ENCODE results near the gene ATP11A. TPM values are rescaled to one million over a fixed set of nuclear protein-coding genes. Genes with fewer than 3 reads are reported as not detected.

The ATP11A gene
- total RNA-seq, 2 donors from 2014 or later: 15.8 to 19.6 TPM

- no peaks in the 10 kb centered on the region for H3K36me3 ChIP-seq
- peaks cover 12% of the 10 kb centered on the region for H3K27me3 ChIP-seq
- H3K4me3 ChIP-seq: no peak overlapping the region
- no peak for DNase-seq
- intact Hi-C loops (cut with DNase I): no loop called here
- no peak overlapping the region for H3K27ac ChIP-seq
- no peak overlapping the region for H3K9ac ChIP-seq (ENCODE audit: low read depth in 2 of 2, low read length in 2 of 2)
- no peak for TF ChIP-seq CTCF (IDR thresholded peaks at IDR 0.05)
- H3K9me3 ChIP-seq: no peaks in the 10 kb centered on the region
- peaks cover 16% of the 10 kb centered on the region for H3K4me1 ChIP-seq
Observed at GRCh38 chr13:112897956-112898620, 208.2 kb downstream of the ATP11A start.

GRCh38 chr13:112898621-112899280, 208.9 kb downstream of the ATP11A start:
- no peak for DNase-seq
- Histone ChIP-seq H3K27me3 (peaks cover 12% of the 10 kb centered on the region), H3K27ac (no peak overlapping the region), H3K4me1 (peaks cover 10% of the 10 kb centered on the region), H3K36me3 (no peaks in the 10 kb centered on the region), H3K9me3 (no peaks in the 10 kb centered on the region), H3K4me3 (no peak overlapping the region), H3K9ac (ENCODE audit: low read depth in 2 of 2, low read length in 2 of 2) (no peak overlapping the region)
- TF ChIP-seq CTCF (IDR thresholded peaks at IDR 0.05): no peak
- intact Hi-C loops (cut with DNase I): no loop called here

- H3K9ac ChIP-seq (ENCODE audit: low read depth in 2 of 2, low read length in 2 of 2): no peak overlapping the region
- intact Hi-C loops (cut with DNase I): no loop called here
- no peak overlapping the region for H3K27ac ChIP-seq
- TF ChIP-seq CTCF (IDR thresholded peaks at IDR 0.05): no peak
- H3K27me3 ChIP-seq: peaks cover 10% of the 10 kb centered on the region
- H3K4me3 ChIP-seq: no peak overlapping the region
- no peak for DNase-seq
- peaks cover 7% of the 10 kb centered on the region for H3K4me1 ChIP-seq
- no peaks in the 10 kb centered on the region for H3K36me3 ChIP-seq
- no peaks in the 10 kb centered on the region for H3K9me3 ChIP-seq
Observed at GRCh38 chr13:112899281-112900225, 209.7 kb downstream of the ATP11A start.

- no peak overlapping the region for H3K27ac ChIP-seq
- H3K9me3 ChIP-seq: no peaks in the 10 kb centered on the region
- no peak overlapping the region for H3K4me3 ChIP-seq
- peaks cover 2% of the 10 kb centered on the region for H3K4me1 ChIP-seq
- no peak for DNase-seq
- peaks cover 5% of the 10 kb centered on the region for H3K27me3 ChIP-seq
- TF ChIP-seq CTCF (IDR thresholded peaks at IDR 0.05): no peak
- no peak overlapping the region for H3K9ac ChIP-seq (ENCODE audit: low read depth in 2 of 2, low read length in 2 of 2)
- no peaks in the 10 kb centered on the region for H3K36me3 ChIP-seq
- intact Hi-C loops (cut with DNase I): no loop called here
Observed at GRCh38 chr13:112900226-112900600, 210.4 kb downstream of the ATP11A start.

GRCh38 chr13:112900691-112901091, 210.9 kb downstream of the ATP11A start:
- Histone ChIP-seq H3K4me3 (no peak overlapping the region), H3K9me3 (no peaks in the 10 kb centered on the region), H3K27me3 (no peaks in the 10 kb centered on the region), H3K36me3 (no peaks in the 10 kb centered on the region), H3K4me1 (no peaks in the 10 kb centered on the region), H3K27ac (no peak overlapping the region), H3K9ac (ENCODE audit: low read depth in 2 of 2, low read length in 2 of 2) (no peak overlapping the region)
- DNase-seq: no peak
- intact Hi-C loops (cut with DNase I): no loop called here
- no peak for TF ChIP-seq CTCF (IDR thresholded peaks at IDR 0.05)

Data from colonic mucosa (tissue), 4 donors.